COR-L47 (cell line): ENCODE data around the gene USP6.
"Not testable (repeated sequence)": the region's sequence is repeated elsewhere in the genome, so short reads cannot be mapped to it uniquely, and the experiment has no call there.

Source experiments
- DNase-seq: peaks from one replicate; lab custom pipeline; 2025; lab: John Stamatoyannopoulos, UW

Gene USP6

DNA sequence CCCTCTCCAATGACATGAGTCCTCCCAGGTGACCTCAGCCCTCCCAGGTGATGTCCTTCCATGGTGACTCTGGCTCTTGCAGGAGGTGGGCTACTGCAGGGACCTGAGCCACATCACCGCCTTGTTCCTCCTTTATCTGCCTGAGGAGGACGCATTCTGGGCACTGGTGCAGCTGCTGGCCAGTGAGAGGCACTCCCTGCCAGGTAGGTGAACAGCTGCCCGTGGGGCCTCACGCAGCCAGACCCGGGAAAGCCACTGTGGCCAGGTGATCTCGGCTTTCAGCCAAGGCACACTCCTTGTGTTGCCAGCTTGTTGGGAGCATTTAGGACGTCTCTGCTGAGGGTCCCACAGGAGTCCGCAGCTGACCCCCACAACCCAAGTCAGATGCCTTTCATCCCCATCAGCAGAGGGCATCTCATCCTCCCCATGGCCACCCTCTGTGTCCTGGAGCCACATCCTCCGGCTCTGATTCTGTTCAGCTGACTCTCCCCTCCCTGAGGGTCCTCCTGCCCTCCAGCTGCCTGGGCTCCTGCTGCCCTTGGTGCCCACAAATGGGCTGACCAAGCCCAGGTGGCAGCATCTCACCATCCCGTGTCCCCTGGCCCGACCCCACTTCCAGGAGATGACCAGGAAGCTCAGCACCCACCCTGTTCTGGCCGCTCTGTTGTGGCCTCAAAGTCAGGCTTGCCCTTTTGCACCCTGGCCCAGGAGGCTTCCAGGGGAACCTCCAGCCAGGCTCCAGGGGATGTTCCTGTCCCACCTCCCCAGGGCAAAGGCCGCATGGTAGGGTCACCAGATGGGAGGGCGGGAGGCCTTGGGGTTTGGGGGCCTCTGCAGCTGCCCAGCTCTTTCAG, 20.1 kb downstream of the USP6 start:
- DNase-seq, result no peak

DNA sequence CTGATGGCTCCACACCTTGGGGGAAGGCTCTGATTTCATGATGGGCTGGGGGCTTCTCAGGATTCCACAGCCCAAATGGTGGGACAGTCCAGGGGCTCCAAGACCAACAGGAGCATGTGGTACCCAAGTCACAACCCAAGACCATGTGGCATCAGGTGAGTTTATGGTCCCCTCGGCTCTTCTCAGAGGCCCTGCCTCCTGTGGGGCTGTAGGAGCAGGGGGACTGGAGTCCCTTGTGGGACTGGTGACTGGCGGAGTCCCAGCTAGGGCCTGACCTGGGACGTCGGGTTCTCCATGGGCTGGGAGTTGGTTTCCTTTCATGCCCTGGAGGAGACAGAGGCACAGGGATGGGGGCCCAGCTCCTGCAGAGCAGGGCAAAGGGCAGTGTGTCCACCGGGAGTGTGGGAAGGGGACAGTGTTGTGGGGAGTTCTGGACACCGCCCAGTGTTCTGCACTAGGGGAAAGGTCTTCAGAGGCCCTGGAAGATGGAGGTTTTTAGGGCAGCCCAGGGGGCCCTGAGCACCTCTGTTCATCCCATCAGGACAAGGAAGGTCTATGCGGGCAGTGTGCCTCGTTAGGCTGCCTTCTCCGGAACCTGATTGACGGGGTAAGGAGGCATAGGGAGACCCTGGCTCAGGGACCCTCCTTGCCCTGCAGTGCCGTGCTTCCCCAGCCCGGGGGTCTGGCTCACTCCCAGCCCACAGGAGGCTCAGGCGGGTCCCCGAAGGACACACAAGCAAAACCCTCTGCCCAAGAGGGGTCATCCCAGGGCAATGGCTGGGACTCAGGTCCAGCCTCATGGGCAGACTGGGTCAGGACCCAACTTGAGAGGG, 21.0 kb downstream of the USP6 start:
- DNase-seq, result not testable (repeated sequence)

DNA sequence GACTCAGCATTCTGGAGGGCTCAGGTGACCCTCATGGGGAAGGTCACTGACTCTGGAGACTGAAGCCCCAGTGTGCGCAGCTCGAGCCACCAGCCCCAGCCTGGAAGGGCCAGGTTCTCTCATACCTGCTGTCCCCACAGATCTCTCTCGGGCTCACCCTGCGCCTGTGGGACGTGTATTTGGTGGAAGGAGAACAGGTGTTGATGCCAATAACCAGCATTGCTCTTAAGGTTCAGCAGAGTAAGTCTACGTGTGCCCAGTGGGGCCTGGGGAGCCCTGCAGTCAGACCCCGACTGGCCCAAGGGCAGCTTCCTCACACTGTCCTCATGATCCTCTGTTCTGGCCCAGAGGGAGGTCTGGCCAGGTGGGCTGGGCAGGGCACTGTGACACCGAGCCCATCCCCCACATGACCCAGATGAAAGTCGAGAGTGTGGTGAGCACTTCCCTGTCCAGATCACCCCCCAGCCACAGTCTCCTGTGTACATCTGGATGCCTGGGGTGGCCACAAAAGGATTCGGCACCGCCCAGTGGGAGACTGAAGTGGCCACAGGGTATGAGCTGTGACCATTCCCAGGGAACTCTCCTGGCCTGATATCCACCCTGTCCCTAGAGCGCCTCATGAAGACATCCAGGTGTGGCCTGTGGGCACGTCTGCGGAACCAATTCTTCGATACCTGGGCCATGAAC, 21.8 kb downstream of the USP6 start:
- DNase-seq, result not testable (repeated sequence)

DNA sequence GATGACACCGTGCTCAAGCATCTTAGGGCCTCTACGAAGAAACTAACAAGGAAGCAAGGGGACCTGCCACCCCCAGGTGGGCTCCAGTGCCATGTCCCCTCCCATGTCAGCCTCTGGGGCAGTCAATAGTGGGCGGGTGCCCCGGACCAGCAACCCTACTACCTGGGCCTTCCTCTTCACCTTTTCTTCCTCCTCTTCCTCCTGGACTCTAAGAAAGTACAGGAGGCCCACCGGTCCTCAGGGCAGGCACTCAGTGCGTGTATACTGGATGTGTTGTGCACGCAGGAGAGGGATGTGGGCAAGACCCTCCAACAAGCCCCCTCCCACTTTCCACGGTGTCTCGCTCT, 22.3 kb downstream of the USP6 start:
- DNase-seq, result not testable (repeated sequence)

DNA sequence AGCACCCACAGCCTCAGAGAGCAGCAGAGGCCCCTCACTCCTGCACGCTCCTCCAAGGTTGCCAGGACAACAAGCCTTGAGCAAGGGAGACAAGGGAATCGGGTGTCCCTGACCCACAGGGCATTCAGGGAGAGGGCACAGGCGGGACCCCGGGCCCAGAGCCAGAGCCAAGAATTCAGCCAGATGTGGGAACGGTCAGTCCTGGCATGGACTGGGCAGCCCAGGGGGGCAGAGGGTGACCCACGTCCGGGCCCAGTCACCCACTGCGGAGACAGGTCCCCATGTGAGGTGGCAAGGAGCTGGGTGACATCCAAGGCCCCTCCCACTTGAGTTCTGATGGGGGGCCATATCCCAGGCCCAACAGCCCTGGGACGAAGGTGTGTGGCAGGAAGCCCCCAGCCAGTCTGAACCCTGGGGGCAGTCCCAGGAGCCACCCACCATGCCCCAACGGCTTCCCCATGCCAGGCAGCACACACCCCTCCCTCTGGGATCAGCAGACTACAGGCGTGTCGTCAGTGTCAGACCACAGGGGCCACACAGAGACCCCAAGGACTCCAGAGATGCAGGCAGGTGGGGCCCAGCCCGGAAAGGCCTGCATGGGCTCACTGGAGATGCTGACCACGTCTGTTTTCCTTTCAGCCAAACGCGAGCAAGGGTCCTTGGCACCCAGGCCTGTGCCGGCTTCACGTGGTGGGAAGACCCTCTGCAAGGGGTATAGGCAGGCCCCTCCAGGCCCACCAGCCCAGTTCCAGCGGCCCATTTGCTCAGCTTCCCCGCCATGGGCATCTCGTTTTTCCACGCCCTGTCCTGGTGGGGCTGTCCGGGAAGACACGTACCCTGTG, 23.0 kb downstream of the USP6 start:
- DNase-seq, result no peak

DNA sequence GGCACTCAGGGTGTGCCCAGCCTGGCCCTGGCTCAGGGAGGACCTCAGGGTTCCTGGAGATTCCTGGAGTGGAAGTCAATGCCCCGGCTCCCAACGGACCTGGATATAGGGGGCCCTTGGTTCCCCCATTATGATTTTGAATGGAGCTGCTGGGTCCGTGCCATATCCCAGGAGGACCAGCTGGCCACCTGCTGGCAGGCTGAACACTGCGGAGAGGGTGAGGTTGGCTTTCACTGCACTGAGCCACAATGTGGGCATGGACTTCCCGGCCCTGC, 23.6 kb downstream of the USP6 start:
- DNase-seq, result no peak

DNA sequence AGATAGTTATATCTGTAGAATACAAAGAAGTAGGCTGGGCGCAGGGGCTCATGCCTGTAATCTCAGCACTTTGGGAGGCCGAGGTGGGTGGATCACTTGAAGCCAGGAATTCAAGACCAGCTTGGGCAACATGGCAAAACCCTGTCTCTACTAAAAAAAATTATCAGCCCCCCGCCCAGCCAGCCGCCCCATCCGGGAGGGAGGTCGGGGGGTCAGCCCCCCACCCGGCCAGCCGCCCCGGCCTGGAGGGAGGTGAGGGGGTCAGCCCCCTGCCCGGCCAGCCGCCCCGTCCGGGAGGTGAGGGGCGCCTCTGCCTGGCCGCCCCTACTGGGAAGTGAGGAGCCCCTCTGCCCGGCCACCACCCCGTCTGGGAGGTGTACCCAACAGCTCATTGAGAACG, 27.0 kb downstream of the USP6 start:
- DNase-seq, result not testable (repeated sequence)

DNA sequence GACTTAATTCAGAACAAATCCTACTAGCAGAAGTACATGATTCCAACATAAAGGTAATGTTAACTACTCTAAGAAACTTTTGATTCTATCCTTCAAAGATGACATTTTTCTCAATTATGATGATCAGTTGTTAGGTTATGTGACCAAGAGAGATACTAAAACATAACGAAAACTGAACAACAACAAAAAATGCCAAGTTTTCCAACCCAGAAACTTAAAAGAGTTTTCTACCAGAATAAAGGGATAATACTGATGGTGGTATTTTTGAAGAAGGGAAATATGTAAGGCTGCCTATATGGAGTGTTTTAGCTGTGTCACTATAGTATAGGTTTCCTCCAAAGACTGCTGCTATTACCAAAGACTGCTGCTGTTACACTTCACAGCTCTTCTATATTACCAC, 30.3 kb downstream of the USP6 start:
- not testable (repeated sequence) for DNase-seq

DNA sequence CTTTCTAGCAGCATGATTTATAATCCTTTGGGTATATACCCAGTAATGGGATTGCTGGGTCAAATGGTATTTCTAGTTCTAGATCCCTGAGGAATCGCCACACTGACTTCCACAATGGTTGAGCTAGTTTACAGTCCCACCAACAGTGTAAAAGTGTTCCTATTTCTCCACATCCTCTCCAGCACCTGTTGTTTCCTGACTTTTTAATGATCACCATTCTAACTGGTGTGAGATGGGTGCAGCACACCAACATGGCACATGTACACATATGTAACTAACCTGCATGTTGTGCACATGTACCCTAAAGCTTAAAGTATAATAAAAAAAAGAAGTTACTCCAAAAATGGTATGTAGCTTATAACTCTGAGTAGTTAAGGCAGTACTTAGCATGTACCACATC, 44.9 kb downstream of the USP6 start:
- DNase-seq, result not testable (repeated sequence)

DNA sequence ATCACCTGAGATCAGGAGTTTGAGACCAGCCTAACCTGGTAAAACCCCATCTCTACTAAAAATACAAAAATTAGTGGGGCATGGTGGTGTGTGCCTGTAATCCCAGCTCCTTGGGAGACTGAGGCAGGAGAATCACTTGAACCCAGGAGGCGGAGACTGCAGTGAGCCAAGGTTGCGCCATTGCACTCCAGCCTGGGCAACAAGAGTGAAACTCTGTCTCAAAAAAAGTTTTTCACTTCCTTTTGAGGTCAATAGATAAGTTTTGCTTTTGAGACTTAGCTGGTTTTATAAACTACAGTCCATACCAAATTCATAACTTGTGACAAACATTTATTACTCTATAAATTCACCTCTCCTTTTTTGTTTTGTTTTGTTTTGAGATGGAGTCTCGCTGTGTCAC, 46.0 kb downstream of the USP6 start:
- DNase-seq, result not testable (repeated sequence)

DNA sequence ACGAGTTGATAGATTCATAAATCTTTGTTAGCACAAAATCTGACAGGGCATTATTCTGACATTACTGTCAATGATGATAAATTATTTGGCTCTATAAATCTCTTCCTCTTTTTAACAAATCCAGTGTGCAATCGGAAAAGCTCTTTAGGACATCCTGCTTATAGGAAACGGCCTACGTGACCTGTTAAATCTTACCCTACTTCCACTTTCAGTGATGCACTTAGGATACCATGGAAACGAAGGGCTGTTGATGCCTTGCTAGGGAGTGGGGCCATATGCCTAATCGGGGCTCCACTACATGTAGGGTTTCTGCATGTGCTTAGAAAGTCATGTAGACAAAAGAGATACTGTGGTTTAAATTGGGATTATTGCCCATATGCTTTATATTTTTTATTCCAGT, 48.6 kb downstream of the USP6 start:
- DNase-seq, result no peak

DNA sequence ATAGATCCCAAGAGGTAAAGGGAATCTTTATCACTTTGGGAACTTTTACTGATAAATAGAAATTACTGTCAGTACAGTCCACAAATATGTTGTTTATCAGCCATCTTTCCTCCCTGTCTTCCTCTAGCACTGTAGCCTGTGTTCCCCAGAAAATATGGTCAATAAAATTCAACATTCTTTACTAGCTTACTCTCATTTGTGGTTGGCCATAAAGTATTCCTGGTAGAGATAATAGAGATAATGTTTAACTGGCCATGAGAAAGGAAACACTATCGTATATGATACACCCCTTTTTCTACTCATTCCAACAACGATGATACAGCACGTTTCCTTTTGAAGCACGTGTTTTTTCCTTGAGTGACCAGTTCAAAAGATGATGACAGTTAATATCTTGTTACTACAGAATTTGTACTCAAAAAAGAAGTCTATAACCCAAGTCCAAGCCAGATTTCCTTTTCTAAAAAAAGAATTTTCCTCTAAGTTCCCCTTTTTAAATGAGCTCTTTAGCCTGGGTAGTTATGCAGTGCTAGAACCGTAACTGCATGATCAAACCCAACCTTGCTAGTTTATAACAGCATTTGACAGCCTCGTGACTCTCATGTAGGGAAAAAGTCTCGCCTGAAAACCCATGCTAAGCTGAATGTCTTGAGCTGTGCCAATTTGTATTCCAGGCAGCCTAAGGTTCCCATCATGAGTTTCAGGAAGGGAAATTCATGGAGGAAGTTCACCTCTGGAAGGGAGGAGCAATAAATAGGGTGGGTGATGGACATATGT, 50.1 kb downstream of the USP6 start:
- DNase-seq, result not testable (repeated sequence)

DNA sequence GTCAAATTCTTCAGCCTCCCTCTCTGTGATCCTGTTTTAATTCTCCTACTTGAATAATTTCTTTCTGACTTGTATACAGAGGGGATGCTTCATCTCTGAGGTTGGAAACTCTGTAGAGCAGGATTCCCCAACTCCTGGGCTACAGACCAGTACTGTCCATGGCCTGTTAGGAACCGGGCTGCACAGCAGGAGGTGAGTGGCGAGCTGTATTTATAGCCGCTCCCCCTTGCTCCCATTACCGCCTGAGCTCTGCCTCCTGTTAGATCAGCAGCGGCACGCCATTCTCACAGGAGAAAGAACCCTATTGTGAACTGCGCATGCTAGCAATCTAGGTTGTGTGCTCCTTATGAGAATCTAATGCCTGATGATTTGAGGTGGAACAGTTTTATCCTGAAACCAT, 59.2 kb downstream of the USP6 start:
- not testable (repeated sequence) for DNase-seq

DNA sequence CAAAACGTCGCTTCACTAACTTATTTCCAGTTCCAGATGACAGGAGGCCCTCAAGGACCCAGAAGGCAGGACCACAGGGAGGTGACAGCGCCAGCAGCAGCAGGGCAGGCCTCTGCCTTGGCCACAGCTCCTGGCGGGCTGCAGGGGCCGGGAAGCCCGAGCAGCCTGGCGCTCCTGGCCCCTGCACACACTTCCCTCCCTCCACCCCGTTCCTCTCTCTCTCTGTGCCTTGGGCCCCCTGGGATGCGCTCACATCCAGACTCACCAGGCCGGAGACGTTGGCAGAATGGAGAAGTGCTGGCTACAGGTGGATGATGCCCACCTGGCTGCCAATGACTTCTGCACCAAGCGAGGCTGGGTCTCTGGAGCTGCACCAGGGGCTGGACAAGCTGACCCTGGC, 63.2 kb downstream of the USP6 start:
- no peak for DNase-seq

DNA sequence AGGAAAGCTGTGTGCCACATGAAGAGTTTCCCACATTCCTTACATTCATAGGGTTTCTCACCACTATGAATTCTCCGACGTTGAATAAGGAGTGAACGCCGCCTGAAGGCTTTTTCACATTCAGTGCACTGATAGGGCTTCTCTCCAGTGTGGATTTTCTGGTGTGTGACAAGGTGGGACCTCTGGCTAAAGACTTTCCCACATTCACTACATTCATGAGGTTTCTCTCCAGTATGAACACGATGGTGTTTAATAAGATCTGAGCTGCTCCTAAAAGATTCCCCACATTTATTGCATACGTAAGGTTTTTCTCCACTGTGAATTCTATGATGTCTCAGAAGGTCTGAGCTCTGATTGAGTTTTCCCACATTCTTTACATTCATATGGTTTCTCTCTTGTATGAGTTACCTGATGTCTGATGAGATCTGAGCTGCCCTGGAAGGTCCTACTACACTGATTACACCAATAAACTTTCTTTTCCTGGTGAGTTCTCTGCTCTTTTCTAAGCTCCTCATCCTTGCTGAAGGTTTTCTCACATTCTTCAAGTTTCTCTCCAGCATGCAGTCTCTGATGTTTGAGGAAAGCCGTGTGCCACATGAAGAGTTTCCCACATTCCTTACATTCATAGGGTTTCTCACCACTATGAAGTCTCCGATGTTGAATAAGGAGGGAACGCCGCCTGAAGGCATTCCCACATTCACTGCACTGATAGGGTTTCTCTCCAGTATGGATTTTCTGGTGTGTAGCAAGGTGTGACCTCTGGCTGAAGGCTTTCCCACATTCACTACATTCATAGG, 65.9 kb downstream of the USP6 start:
- no peak for DNase-seq

DNA sequence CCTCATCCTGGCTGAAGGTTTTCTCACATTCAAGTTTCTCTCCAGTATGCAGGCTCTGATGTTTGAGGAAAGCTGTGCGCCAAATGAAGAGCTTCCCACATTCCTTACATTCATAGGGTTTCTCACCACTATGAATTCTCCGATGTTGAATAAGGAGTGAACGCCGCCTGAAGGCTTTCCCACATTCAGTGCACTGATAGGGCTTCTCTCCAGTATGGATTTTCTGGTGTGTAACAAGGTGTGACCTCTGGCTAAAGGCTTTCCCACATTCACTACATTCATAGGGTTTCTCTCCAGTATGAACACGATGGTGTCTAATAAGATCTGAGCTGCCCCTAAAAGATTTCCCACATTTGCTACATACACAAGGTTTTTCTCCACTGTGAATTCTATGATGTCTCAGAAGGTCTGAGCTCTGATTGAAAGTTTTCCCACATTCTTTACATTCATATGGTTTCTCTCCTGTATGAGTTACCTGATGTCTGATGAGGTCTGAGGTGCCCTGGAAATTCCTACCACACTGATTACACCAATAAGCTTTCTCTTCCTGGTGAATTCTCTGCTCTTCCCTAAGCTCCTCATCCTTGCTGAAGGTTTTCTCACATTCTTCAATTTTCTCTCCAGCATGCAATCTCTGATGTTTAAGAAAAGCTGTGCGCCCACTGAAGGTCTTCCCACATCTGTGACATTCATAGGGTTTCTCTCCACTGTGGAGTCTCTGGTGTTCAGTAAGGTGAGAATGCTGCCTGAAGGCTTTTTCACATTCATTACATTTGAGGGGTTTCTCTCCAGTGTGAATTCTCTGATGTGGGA, 67.0 kb downstream of the USP6 start:
- DNase-seq, result no peak

DNA sequence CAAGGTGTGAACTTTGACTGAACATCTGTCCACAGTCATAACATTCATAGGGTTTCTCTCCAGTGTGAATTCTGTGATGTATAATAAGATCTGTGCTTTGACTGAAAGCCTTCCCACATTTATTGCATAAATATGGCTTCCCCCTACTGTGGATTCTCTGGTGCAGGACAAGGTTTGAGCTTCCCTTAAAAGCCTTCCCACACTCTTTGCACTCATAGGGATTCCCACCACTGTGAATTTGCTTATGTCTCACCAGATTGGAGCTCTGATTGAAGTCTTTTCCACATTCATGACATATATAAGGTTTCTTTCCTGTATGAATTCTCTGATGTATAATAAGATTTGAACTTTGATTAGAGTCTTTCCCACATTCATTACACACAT, 67.6 kb downstream of the USP6 start:
- no peak for DNase-seq

DNA sequence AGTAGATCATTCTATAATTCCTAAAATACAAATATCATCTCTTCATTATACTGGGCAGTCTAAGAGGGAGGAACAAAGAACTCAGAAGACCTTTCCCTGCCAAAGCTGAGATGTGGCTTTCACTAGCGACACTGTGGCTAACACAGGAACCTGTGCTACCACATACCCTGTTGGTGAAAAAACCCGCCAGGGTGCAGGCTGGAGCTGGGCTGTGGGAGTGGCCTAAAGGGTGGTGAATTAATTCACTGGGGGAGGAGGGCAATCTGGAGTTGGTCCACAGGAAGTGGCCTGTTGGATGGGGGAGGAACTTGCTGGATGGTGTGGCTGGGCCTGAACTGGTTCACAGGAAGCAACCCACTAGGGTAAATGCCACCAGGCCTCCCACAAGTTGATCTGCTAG, 68.5 kb downstream of the USP6 start:
- no peak for DNase-seq

DNA sequence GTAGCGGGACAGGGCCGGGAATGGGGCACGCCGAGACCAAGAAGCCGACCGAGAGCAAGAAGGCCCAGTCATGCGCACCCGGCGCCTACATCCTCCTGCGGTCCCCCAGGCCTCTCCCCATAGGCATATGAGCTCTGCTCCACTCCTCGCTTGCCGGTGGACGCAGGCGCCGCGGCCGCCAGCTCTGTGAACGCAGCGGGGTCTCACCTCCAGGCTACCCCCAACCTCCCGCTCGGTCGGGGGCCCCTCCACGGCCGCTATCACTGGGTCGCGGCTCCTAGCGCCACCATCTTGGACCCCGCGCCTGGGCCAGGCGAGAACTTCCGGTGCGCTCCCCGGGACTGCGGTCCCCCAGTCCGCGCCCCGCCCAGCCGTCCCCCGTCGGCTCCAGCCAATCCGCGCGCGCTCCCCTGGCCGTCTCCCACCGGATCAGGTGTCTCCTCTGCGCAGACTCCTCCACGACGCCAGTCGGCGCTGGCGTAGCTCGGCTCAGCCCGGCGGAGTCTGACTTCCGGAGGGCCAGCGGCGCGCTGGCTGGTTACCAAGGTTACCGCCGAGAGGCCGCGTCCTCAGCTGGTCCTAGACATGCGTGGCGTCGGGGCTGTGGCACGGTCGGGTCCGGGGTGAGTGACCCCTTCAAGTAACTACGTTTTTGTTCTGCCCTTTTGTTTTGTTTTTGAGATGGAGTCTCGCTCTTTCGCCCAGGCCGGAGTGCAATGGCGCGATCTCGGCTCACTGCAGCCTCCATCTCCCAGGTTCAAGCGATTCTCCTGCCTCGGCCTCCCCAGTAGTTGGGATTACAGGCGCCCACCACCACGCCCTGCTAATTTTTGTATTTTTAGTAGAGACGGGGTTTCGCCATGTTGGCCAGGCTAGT, 75.9 kb downstream of the USP6 start, which contains the start of gene ZNF594:
Gene ZNF594, minus strand, starts transcription at position 328 of the 877 bp plus-strand sequence. CDS start 7,612 bp downstream, outside the sequence.
- DNase-seq, result peak; percentile 86
